ENCODE data around the gene FAM72A. TPM values are rescaled to one million over a fixed set of nuclear protein-coding genes. Genes with fewer than 3 reads are reported as not detected.
A peak's percentile ranks its signal among the peaks of the same experiment; 100 is the strongest.
"Not testable (repeated sequence)": the region's sequence is repeated elsewhere in the genome, so short reads cannot be mapped to it uniquely, and the experiment has no call there.

The FAM72A gene
- total RNA-seq, 1 donor from 2014 or later: 1.9 TPM

- DNase-seq (ENCODE audit: low read depth): peak; percentile 36
These were observed 32.8 kb downstream of the FAM72A start for GRCh38 chr1:206169794-206170193.

- DNase-seq (ENCODE audit: low read depth): not testable (repeated sequence)
These were observed 35.1 kb downstream of the FAM72A start for GRCh38 chr1:206167350-206168029.

GRCh38 chr1:206145771-206146290 lies 56.8 kb downstream of the FAM72A start:
- no peak for DNase-seq (ENCODE audit: low read depth)

GRCh38 chr1:206144605-206145004 lies 58.0 kb downstream of the FAM72A start:
- DNase-seq (ENCODE audit: low read depth): no peak

- DNase-seq (ENCODE audit: low read depth): no peak
These were observed 59.0 kb downstream of the FAM72A start for GRCh38 chr1:206143537-206144172.

- DNase-seq (ENCODE audit: low read depth): no peak
These were observed 59.9 kb downstream of the FAM72A start for GRCh38 chr1:206142770-206143169.

GRCh38 chr1:206142011-206142410 lies 60.6 kb downstream of the FAM72A start:
- DNase-seq (ENCODE audit: low read depth): no peak

GRCh38 chr1:206136241-206136640 lies 66.4 kb downstream of the FAM72A start:
- DNase-seq (ENCODE audit: low read depth): peak; percentile 34

Other genes with a start within 250 kb of the FAM72A start
- 1.1 and 1.2 TPM in 2 replicates for gene RAB7B, start 199.4 kb downstream of the FAM72A start, total RNA-seq
- gene CTSE, start 178.9 kb downstream of the FAM72A start, total RNA-seq: 0.10 and 6.4 TPM in 2 replicates
- 5.7 and 11.6 TPM in 2 replicates for gene RHEX, start 149.7 kb downstream of the FAM72A start, total RNA-seq
- not detected in 2 replicates for gene AVPR1B, start 85.5 kb downstream of the FAM72A start, total RNA-seq
- 21.0 and 56.9 TPM in 2 replicates for gene SRGAP2, start 702 bp upstream of the FAM72A start, total RNA-seq

All from renal cortical epithelial cell (primary cell).